Psoas muscle (tissue), 8 donors: Measurements from ENCODE around the gene SF3B3. TPM values are rescaled to one million over a fixed set of nuclear protein-coding genes. Genes with fewer than 3 reads are reported as not detected.

ENCODE experiments used
- ATAC-seq, 4 donors: fragments of 200-7000 bp; cut with Tn5 transposase; one replicate each; pipeline ENCODE4 v1.9.1; 2020; ENCODE audit warnings: moderate library complexity in 3 of 4, mild to moderate bottlenecking in 2 of 4
- DNase-seq, 2 donors: peaks; one replicate each; pipeline ENCODE4 v3.0.0-alpha.2; 2020
- H3K27ac ChIP-seq: fragments of 200-600 bp; one replicate; pipeline ENCODE4 v1.8.0; 2022
- H3K27me3 ChIP-seq, 3 donors: fragments of 200-600 bp in 1 of 3; one replicate each; pipeline versions ENCODE4 v1.6.1 to v1.8.0; 2013 to 2022; ENCODE audit warnings: low read length in 2 of 3, mild to moderate bottlenecking in 2 of 3, moderate library complexity in 1 of 3; ENCODE audit not compliant: insufficient read depth in 3 of 3
- H3K36me3 ChIP-seq, 2 donors: fragments of 200-600 bp in 1 of 2; one replicate each; pipeline versions ENCODE4 v1.6.1 to v1.8.0; 2013 to 2022; ENCODE audit warnings: low read depth in 1 of 2, mild to moderate bottlenecking in 1 of 2, moderate library complexity in 1 of 2; ENCODE audit not compliant: insufficient read depth in 1 of 2
- H3K4me1 ChIP-seq: fragments of 200-600 bp; one replicate; pipeline ENCODE4 v1.8.0; 2022
- H3K4me3 ChIP-seq: fragments of 200-600 bp; one replicate; pipeline ENCODE4 v1.8.0; 2022; ENCODE audit warnings: mild to moderate bottlenecking
- H3K9me3 ChIP-seq: fragments of 200-600 bp; one replicate; pipeline ENCODE4 v1.8.0; 2022
- whole genome bisulfite sequencing, 3 donors: extraction: QIAGEN DNeasy Blood & Tissue Kit; methylation state at CpG; one replicate each; pipeline versions ENCODE4 v1.1.6 to v1.1.7; 2013; 5-methylcytosine and 5-hydroxymethylcytosine counted together
- intact Hi-C, 2 donors: fragments of 100-400 bp; cut with DNase I; formaldehyde crosslinking; loops; one replicate each; pipeline versions ENCODE4 v1.11.0 to v1.14.2; 2022
- polyA plus RNA-seq, 3 donors: library from polyadenylated mRNA; stranded (reverse); fragments of 200-250 nt; gene quantifications; one replicate each; pipeline ENCODE4 v1.2.3, GENCODE V29; 2013
- total RNA-seq, 4 donors: library from RNA; stranded (reverse); fragmentation: NEBNext Ultra II Directional in 2 of 4; extraction: Animal tissue kit (Norgen Biotek cat#: 25700) in 2 of 4; gene quantifications; one replicate each; pipeline versions ENCODE4 v1.2.1 to v1.2.4, GENCODE V29; 2021 to 2023
- TF ChIP-seq, protein P1 (sequence below): fragments of 200-600 bp; IDR thresholded peaks from one replicate; pipeline ENCODE4 v1.8.0; 2022; ENCODE audit warnings: antibody characterized with exemption
- donor health status: healthy with polysubstance abuse.
- donor health status: DM: no; HTN: no; CAD: no; lungs with moderate emphysema.
- donor health status: Bipolar disorder and iron deficiency.
- donor health status: healthy.
- donor health status: DM: yes; HTN: yes; CAD: no.
- donor health status: DM: no; HTN: no; CAD: no.
- donor health status: DM: no; HTN: no; CAD: no.
- donor health status: DM: yes; HTN: yes; CAD: no.

Gene SF3B3
- total and polyA plus RNA-seq, 7 donors: 50.0 to 178 (median 145) TPM

DNA sequence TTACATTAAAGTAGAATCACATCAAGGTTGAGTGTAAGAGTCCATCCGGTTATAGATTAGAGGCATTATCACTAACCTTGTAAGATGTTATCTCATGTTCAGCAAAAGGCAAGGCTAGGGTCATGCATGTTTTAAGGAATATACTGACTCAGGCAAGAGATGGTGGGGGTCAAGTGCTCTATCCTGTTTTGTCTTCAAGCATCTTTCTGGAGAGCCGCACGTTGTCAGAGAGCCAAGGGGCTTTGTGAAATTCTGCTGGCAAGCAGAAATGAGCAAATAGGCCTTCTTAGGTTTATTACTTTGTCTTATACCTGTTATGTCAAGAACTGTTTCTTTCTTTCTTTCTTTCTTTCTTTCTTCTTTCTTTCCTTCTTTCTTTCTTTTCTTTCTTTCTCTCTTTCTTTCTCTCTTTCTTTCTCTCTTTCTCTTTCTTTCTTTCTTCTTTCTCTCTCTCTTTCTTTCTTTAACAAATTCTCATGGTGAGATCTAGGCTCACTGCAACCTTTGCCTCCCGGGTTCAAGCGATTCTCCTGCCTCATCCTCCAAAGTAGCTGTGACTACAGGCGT, 75.4 kb downstream of the SF3B3 start:
- H3K27me3 ChIP-seq: no peaks in the 10 kb centered on the region
- H3K4me1 ChIP-seq: no peaks in the 10 kb centered on the region
- TF ChIP-seq, protein P1, sequence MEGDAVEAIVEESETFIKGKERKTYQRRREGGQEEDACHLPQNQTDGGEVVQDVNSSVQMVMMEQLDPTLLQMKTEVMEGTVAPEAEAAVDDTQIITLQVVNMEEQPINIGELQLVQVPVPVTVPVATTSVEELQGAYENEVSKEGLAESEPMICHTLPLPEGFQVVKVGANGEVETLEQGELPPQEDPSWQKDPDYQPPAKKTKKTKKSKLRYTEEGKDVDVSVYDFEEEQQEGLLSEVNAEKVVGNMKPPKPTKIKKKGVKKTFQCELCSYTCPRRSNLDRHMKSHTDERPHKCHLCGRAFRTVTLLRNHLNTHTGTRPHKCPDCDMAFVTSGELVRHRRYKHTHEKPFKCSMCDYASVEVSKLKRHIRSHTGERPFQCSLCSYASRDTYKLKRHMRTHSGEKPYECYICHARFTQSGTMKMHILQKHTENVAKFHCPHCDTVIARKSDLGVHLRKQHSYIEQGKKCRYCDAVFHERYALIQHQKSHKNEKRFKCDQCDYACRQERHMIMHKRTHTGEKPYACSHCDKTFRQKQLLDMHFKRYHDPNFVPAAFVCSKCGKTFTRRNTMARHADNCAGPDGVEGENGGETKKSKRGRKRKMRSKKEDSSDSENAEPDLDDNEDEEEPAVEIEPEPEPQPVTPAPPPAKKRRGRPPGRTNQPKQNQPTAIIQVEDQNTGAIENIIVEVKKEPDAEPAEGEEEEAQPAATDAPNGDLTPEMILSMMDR: no peak
- WGBS, 3 donors: 77 to 78% (median 78%) methylated on average over 6 of the region's 6 CpGs
- intact Hi-C loops: no loop called here
- no peak overlapping the region for H3K27ac ChIP-seq
- DNase-seq (peak in 1 of 2 donors; percentile 49), ATAC-seq (no peak)
- no peaks in the 10 kb centered on the region for H3K36me3 ChIP-seq
- H3K9me3 ChIP-seq: no peaks in the 10 kb centered on the region
- H3K4me3 ChIP-seq: no peak overlapping the region

DNA sequence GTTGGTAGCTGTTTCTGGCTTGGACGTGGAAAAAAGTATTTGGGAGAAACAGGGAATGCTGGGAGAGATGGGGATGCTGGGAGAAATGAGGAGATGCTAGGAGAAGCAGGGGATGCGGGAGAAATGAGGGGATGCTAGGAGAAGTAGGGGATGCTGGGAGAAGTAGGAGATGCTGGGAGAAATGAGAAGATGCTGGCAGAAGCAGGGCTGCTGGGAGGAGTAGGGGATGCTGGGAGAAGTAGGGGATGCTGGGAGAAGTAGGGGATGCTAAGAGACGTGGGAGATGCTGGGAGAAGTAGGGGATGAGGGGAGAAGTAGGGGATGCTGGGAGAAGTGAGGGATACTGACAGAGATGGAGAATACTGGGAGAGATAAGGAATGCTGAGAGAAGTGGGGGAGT, 77.1 kb downstream of the SF3B3 start:
- intact Hi-C loops: no loop called here
- H3K36me3 ChIP-seq: no peaks in the 10 kb centered on the region
- TF ChIP-seq, protein P1: no peak
- H3K4me3 ChIP-seq: no peak overlapping the region
- no peak overlapping the region for H3K27ac ChIP-seq
- H3K9me3 ChIP-seq: no peaks in the 10 kb centered on the region
- DNase-seq (no peak), ATAC-seq (no peak)
- peaks cover 6% of the 10 kb centered on the region for H3K4me1 ChIP-seq
- H3K27me3 ChIP-seq: no peaks in the 10 kb centered on the region
- 79 to 91% (median 85%) methylated on average over 3 of the region's 3 CpGs for WGBS, 3 donors

DNA sequence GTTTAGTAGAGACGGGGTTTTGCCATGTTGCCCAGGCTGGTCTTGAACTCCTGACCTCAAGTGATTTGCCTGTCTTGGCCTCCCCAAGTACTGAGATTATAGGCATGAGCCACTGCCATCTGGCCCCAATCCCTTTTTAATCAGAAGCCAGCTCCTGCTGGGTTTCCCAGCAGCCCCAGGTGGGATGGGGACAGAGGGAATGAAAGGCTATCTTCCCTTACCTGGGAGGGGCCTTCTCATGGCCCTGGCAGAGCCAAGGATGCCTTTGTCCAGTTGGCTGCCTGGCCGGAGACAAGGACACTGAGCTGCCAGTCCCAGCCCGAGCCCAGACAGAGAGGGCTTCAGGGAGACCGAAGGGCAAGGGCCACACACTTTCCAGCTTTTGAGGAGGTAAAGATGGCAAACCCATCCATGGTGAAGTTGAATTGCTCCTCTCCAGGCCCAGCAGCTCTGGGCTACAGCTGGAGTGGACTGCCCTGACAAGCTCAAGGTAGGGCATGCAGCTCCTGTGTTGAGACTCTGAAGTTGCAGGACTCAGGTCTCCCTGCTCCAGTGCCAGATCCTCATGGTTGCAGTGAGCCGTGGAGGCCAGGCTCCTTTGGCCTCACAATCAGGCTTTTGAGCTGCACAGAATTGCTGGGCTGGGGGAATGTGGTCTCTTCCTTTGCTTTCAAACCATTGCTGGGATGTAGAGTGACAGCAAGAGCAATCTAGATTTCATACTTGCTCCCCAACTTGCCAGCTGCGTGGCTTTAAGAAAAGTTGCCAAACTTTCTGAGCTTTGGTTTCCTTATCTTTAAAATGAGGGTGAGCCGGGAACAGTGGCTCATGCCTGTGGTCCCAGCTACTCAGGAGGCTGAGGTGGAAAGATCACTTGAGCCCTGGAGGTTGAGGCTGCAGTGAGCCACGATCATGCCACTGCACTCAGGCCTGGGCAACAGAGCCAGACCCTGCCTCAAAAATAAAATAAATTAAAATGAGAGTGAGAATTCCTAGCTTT, 78.3 kb downstream of the SF3B3 start:
- H3K9me3 ChIP-seq: no peaks in the 10 kb centered on the region
- no peaks in the 10 kb centered on the region for H3K36me3 ChIP-seq
- no peak for DNase-seq
- ATAC-seq: no peak
- WGBS, 3 donors: 70 to 74% (median 70%) methylated on average over 8 of the region's 8 CpGs
- intact Hi-C loops: no loop called here
- TF ChIP-seq, protein P1: no peak
- peaks cover 6% of the 10 kb centered on the region for H3K4me1 ChIP-seq
- no peaks in the 10 kb centered on the region for H3K27me3 ChIP-seq
- H3K27ac ChIP-seq: no peak overlapping the region
- H3K4me3 ChIP-seq: no peak overlapping the region

DNA sequence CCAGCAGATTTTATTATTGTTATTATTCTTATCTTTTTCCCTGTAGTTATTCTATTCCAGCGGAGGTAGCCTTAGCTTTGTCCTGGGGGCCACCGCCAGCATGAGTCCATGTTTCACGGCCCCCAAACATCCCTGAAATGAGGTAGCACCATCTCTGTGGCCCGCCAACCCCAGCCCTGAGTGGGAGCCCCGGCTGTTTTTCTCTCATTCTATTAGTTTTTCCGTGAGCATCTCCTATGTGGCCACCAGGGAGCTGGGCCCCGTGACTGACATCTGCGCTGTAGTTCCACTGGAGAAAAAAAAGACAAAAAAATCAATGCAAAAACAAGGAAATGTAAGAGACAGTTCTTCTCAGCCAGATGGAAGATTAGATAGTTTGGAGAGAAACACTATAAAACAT, 79.2 kb downstream of the SF3B3 start:
- Histone ChIP-seq H3K4me1 (peaks cover 6% of the 10 kb centered on the region), H3K27me3 (no peaks in the 10 kb centered on the region), H3K36me3 (no peaks in the 10 kb centered on the region), H3K4me3 (no peak overlapping the region), H3K27ac (no peak overlapping the region), H3K9me3 (no peaks in the 10 kb centered on the region)
- no peak for ATAC-seq
- 62 to 77% (median 74%) methylated on average over 8 of the region's 8 CpGs for WGBS, 3 donors
- TF ChIP-seq, protein P1: no peak
- DNase-seq: no peak
- intact Hi-C loops: no loop called here
